Hematopoietic multipotent progenitor cell (in vitro differentiated cells): ENCODE measurements around the gene MRAP. TPM values are rescaled to one million over a fixed set of nuclear protein-coding genes. Genes with fewer than 3 reads are reported as not detected.

ENCODE experiments used
- DNase-seq, 3 donors: peaks; one replicate each; pipeline ENCODE4 v3.0.0-alpha.2; 2011 to 2015; ENCODE audit warnings: low read depth in 2 of 3, low spot score in 2 of 3
- total RNA-seq: library from RNA; depleted of rRNA; stranded (reverse); fragments of >200 nt; gene quantifications from one replicate; pipeline ENCODE4 v1.2.3, GENCODE V29; 2012

MRAP gene
- total RNA-seq, 1 donor = not detected

DNA sequence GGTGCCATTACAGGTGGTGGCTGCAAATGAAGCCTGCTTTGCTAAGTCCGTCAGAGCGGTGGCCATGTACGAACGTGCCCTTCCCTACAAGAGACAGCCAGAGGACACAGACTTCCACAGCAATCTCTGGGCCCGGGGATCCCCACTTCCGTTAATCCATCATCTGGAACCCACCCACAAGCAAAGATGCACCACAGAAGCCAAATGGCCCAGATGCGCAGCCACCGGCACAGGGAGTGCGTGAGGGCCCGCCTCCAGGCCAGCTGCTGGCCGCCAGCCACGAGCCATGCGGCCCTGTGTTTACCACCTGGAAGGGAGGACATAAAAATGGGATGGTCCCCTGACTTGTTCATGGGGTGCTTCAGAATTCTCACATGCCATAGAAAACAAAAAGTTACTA is 22.1 kb downstream of the MRAP start:
- DNase-seq = no peak

GRCh38 chr21:32321480-32321879 is 22.8 kb downstream of the MRAP start:
- DNase-seq = no peak

DNA sequence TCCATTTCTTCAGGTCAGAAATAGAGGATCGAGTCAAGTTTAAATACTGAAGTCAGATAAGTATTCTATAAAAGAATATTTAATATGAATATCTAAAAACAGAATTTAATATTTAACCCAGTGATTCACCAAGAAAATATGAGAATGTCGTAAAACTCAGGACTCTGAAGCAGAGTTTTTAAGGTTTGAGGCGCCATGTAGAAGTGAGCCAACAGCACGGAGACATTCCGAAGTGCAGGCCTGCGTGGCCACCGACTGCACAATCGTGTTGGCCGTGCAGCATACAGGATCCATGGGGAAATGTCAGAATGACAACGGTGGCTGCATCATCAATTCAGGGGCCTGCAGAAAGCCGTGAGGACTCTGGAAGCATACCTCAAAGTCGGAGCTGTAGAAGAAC is 23.4 kb downstream of the MRAP start:
- no peak for DNase-seq

DNA sequence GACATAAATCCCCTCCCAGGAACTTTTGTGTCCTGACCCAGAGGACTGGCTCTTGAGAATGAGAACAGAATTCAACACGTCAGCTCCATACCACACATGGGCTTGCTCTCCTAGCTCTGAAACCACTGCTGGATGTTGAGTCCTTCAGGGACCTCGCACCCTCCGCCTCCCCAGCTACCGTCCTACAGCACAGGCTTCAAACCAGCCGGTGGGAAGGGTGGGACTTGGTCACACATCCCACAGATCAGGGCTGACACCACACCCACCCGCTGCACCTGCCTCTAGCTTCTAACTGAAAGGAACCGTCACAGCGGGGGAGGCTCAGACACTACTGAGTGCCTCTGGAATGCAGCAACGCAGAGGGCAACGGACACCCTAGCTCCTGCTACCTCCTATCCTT is 24.0 kb downstream of the MRAP start:
- DNase-seq = no peak

DNA sequence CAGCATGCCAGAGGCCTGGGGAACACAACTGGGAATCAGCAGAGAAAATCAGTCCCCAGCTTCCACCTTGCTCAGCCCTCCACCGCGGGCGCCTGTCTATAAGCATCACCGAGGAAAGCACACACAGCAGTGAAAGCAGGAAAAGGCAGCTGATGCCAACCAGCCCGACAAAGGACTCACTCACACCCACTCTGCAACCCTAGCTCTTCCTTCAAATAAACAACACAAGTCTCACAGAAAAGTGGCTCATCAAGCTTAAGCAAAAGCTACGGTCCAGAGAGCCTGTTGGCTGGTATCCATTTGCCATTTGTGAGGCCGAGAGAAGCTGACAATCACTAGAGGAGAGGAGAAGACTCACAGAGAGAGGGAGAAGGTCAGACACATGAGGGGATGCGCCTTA is 27.1 kb downstream of the MRAP start:
- DNase-seq = no peak

- DNase-seq = no peak
These were observed 29.9 kb downstream of the MRAP start for GRCh38 chr21:32328595-32328994.

DNA sequence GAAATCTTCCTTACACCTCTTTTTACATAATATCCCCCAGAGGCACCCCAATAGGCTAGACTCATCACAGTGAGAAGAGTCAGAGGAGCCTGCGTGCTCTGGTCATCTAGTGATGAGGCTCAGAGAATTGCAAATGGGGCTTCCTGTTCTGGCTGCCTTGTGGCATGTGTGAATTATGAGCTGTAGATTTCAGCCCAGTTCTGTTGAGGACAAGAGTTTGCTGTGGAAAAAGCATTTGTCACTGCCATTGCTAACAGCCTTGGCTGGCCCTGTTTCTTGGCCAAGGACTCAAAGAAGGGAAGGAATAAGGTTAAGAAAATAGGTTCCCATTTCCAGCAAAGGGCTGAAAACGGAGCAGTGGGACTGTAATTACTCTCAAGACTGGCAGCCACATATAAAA is 30.7 kb downstream of the MRAP start:
- DNase-seq = no peak

DNA sequence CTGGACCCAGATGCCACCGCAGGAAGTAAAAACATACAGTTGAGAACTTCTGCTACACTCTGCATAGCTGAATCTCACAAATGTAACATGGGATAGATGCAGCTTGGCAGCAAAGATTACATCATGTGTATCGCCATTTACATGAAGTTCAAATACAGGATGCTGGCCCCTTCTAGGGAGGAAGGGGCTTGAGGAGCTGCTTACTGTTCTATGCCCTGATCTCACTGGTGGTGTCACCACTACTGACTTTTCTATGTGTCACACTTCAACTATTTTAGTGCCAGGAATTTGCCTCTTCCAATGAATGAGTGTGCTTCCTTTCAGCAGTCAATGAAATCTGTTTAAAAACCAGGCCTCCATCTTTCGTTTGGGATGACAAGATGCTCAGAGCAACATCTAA is 31.1 kb downstream of the MRAP start:
- DNase-seq = no peak

DNA sequence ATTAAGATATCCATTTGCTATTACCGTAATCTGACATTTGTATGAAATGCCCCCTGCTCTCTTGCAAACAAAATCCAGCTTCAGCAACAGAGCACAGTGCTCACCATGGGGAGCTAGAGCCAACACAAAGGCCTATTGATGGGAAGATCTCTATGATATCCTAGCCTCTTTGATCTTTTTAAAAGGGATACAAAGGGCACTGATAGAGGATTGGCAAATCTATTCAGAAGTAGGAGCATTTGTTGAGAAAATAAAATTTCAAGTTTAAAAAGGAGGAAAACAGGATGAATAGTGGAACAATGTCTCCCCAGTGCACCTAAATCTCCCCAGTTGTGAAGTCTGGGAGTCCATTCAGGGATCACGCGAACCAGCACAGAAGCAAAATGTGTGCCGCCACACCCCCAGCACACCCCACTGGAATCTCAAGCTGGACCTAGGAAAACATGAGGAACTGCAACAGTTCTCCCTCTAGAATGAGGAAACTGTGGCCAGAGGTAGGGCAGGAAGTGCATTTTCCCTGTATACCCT is 32.2 kb downstream of the MRAP start:
- no peak for DNase-seq

DNA sequence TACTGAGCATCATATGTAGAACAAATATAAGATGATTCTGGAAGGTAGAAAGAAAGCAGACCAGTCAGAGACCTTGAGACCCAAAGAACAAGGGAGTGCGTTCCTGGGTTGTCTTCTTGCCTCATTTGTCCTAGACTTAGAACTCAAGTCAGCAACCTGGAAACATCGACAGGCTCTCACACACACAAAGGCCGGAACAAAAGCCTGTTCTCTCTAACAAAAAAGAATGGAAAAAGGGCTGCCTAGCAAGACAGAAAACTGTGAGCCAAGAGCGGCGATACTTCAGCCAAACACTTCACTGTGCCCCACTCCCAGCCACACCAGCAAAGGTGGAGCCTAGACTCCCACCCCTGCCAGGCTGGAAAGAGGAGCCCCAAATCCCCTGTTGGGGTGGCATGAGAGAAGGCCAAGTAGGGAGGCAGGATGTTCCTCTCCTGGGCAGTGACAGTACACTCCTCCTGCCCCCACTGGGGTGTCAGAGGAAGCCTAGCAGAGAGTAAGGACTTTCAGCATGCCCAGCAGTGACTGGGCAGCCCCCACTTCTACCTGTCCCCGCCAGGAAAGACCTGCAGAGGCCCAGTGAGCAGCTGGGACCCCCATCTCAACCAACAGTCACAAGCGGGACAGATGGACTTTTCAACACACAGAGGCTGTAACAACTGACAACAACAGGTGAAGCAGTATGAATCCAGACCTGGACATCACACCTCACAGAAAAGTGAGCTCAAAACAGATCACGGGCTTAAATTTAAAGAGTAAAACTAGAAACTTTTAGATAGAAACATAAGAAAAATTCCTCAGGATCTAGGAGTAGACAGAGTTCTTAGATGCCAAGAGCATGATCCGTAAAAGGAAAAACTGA is 33.0 kb downstream of the MRAP start:
- DNase-seq = no peak

DNA sequence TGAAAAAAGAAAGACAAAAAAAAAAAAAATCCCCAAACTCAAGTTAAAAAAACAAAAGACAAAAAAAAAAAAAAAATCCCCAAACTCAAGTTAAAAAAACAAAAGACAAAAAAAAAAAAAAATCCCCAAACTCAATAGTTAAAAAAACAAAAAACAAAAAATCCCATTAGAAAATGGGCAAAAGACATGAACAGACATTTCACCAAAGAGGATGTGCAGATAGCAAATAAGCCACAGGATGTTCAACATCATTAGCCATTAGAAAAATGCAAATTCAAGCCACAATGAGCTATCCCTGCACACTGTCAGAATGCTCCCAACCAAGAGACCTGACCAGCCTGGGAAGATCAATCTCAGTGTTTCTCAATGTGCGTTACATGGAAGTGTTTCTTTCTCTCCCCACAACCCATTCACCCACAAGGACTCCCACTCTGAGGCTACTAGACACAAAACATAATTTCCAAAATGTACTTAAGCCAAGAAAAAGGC is 33.9 kb downstream of the MRAP start:
- DNase-seq = no peak

DNA sequence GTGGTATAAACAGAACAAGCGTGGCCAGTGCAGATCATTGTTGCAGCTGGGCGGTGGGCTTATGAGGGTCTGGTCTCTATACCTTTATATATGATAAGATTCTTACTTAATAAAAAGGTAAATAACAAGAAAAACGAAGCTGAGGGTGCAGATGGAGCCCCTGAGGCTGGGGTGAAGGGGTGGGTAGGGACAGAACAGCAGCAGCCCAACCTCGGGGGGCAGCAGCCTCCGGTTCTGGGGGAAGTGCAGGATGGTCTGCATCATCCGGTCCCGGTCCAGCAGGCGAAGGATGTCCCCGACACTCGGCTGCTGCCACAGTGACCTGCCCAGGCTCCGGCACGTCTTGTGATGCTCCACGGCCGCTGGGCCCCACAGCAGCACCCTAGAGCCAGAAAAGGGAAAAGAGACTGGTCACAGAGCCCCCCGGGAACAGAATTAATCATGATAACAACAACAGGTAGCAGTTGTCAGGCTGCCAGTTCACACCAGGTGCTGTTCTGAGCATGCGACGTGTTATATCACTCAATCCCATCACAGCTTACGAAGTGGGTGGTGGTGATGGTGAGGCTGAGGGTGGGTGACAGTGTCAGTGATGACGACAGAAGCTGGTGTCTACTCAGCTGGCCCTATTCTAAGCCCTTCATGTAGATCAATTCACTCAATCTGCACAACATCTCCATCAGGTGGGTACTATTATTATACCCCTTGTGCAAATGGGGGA is 35.5 kb downstream of the MRAP start:
- no peak for DNase-seq

- no peak for DNase-seq
These were observed 36.4 kb downstream of the MRAP start for GRCh38 chr21:32334980-32335531.

DNA sequence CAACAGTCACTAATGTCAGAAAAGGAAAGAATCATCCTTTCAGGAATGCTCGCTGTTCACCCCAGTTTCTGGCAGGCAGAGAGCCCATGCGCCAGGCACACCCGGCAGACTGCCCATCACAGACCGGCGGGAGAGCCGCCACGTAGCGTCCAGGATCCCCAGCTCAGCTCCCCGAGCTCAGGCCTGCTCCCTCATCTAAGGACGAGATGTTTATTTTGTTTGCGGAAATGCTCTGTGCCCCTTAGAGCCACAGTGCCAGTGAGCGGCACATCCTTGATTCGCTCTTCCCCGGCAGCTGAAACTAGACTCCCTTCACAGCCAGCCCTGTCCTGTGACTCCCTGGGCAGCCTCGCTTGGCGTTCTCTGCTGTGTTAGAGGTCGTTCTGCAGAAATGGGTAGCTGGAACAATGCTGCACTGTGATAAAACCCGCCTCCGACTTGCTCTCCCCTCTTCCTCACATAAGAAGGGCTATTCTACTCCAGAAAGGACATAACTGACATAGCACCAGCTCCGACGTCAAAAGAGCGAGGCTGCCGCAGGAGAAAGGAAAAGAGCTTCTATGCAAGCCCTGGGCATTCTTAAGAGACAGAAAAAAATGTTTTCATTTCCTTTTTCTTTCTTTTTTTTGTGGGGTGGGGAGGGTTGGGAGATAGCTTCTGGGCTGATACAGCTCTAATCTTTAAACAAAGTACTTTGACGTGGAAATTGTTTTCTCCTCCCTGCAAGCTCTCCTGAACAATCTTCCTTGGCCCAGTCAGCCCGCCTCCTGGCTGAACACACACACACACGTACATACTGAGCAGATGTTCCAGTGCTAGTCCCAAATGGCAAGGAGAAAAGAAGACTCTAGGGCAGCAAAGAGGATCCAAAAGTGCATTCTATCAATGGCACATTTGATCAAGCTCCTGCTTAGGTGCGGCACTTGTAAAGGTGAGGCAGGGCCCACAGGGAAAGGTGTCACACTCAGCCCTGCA is 37.2 kb downstream of the MRAP start:
- no peak for DNase-seq

DNA sequence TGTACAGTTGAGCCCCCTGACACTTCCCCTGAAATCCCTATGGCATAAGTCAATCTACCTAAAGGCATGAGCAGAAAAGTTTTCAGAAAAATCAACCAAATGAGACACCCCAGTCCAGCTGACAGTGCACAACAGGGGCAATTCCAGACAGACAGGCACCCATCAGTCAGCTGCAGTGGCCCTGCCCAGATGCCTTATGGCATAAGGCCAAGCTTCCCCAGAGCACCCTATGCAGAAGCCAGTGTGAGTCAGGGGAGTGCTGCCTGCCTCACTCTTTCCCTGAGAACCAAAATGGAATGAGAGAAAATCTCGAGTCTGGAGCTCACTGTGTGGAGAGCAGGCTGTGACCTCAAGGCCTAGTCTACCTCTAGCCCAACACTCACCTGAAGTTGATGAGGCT is 38.1 kb downstream of the MRAP start:
- no peak for DNase-seq

DNA sequence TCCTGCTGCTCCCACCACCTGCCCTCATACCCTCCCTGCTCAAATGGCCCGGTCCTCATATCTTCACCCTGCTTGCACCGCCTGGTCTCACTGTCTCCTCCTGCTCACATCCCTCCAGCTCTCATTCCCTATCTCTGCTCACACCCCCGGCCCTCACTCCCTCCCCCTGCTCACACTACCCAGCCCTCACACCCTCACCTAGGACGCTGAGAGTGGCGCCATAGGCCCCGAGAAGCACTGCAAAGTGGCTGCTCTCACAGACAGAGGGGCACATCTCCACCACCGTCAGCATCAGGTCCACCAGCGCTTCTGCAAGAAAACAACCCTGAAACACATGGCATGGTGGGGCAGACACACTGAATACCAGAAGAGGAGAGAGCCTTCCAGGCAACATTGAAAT is 38.6 kb downstream of the MRAP start:
- DNase-seq = no peak

- no peak for DNase-seq
These were observed 39.7 kb downstream of the MRAP start for GRCh38 chr21:32338209-32338921.

GRCh38 chr21:32340863-32341848 is 42.5 kb downstream of the MRAP start:
- no peak for DNase-seq
